ENCODE data around the gene SSRP1.

DNA sequence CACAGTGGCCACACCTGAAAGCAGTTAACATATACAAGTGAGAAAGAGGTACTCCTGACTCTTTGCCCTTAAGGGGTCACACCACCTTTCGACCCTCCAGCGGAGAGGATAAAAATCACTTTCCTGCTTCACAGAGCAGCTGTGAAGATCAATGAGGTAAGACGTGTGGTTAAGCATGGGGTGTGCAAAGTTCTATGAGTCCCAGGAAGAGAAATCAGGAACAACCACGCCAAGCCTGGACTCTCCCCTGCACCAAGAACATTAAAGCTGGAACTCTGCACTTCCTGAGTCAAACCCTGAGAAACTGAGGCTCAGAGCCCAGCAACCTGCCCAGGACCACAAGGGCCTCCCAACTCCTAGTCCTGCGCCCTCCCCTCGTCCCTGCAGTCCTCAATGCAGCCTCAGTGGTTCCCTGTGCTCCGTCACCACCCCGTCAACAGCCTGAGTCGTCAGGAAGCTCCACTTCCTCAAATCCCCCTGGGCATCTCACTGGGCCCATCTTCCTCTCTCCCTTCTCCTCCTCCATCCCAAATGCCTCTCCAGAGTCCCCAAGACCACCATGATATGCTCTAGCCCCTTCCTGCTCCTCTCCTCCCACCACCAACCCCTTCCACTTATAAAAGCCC is 28.6 kb downstream of the SSRP1 start:
- TF ChIP-seq TAF1 (IDR thresholded peaks at IDR 0.05; ENCODE audit: borderline replicate concordance, insufficient read depth, low read length) (no peak), POLR2AphosphoS5 (IDR thresholded peaks at IDR 0.05; ENCODE audit: low read depth, low read length) (no peak)
- TF ChIP-seq, protein P1, sequence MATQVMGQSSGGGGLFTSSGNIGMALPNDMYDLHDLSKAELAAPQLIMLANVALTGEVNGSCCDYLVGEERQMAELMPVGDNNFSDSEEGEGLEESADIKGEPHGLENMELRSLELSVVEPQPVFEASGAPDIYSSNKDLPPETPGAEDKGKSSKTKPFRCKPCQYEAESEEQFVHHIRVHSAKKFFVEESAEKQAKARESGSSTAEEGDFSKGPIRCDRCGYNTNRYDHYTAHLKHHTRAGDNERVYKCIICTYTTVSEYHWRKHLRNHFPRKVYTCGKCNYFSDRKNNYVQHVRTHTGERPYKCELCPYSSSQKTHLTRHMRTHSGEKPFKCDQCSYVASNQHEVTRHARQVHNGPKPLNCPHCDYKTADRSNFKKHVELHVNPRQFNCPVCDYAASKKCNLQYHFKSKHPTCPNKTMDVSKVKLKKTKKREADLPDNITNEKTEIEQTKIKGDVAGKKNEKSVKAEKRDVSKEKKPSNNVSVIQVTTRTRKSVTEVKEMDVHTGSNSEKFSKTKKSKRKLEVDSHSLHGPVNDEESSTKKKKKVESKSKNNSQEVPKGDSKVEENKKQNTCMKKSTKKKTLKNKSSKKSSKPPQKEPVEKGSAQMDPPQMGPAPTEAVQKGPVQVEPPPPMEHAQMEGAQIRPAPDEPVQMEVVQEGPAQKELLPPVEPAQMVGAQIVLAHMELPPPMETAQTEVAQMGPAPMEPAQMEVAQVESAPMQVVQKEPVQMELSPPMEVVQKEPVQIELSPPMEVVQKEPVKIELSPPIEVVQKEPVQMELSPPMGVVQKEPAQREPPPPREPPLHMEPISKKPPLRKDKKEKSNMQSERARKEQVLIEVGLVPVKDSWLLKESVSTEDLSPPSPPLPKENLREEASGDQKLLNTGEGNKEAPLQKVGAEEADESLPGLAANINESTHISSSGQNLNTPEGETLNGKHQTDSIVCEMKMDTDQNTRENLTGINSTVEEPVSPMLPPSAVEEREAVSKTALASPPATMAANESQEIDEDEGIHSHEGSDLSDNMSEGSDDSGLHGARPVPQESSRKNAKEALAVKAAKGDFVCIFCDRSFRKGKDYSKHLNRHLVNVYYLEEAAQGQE (IDR thresholded peaks at IDR 0.05; ENCODE audit: insufficient read depth in 1 of 2, low read depth in 2 of 2, low read length in 2 of 2), result no peak

Measured in PFSK-1 (cell line).